HG02678 (cell line): ENCODE data around the gene LSAMP.
"Not testable (repeated sequence)": the region's sequence is repeated elsewhere in the genome, so short reads cannot be mapped to it uniquely, and the experiment has no call there.

Experiments used
- ATAC-seq: cut with Tn5 transposase; IDR thresholded peaks from one replicate; pipeline ENCODE4 v1.9.1; 2021; ENCODE audit warnings: mild to moderate bottlenecking, moderate library complexity; ENCODE audit not compliant: unreplicated experiment

LSAMP gene

DNA sequence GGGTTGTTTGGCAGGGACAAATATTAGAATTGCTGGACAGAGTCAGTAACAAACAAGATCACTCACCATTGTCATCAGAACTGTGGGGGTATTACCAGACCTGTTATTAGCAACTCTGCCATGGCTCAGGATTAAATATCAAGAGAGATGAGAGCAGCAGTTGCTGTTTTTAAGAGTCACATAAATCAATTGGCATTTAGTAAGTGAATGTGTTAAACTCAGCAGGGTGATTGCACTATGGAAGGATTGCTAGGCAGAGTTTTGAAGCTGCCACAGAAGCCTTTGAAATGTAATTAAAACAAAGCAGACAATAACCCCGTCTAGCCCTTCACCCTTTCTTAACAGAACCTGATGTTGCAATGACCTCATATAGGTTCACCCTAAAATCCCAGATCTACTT is 583.2 kb downstream of the LSAMP start:
- no peak for ATAC-seq

GRCh38 chr3:115861166-115861733 is 584.0 kb downstream of the LSAMP start:
- no peak for ATAC-seq

GRCh38 chr3:115860766-115861165 is 584.5 kb downstream of the LSAMP start:
- no peak for ATAC-seq

GRCh38 chr3:115859002-115859807 is 586.1 kb downstream of the LSAMP start:
- ATAC-seq: no peak

GRCh38 chr3:115857518-115858136 is 587.7 kb downstream of the LSAMP start:
- no peak for ATAC-seq

GRCh38 chr3:115855911-115856310 is 589.4 kb downstream of the LSAMP start:
- no peak for ATAC-seq

- ATAC-seq: no peak
These were observed 592.2 kb downstream of the LSAMP start for GRCh38 chr3:115853104-115853503.

DNA sequence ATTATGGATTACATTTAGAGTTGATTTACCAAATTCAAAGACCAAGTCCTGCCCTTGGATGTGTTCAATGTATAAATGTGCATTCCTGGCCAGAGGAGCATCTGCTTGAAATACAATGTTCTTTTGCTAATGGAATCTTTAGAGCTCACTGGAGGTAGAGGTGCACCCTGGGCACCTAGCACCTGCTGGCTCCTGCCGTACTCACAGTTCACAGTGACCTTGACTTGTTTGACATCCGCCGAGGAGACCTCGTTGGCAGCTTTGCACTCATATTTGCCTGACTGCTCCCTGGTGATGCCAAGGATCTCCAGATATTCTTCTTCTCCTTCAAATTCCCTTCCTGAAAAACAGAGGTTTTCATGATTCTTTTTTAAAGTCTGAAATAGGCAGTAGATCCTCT is 593.0 kb downstream of the LSAMP start:
- no peak for ATAC-seq

DNA sequence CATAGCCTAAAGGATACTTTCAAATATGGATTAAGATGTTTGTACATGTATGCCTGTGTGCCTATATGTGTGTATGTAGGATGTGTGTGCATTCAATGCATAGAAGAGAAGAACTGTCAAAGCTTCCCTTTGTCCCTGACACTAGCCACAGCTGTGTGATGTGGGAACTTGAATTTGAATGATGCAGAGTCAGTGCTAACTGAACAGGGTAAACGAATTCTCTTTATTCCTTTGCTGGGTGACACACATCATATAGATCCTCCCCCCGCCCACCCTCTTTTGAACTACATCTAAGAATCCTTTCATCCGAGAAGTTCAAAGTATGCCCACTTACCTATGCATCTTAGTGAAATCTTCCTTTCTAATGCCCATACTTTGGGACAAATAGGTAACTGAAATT is 593.7 kb downstream of the LSAMP start:
- no peak for ATAC-seq

DNA sequence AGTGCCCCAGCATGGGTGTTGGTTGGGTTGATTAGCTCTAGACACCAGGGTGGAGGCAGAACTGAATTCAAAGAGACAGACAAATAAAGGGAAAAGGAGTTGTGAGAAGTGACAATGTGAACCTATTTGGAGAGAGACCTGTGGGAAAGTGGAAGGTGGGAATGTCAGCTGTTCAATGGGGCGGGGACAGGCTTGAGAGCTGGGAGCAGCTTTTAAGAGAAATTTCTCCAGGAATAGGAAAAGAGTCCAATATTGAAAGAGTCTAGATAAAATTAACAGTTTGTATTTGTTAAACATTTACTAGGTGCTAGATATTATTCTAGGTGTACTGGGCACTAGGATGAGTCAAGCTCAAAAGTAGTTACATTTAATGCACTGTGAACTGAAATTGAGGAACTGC is 596.6 kb downstream of the LSAMP start:
- no peak for ATAC-seq

GRCh38 chr3:115845986-115846385 is 599.3 kb downstream of the LSAMP start:
- no peak for ATAC-seq

DNA sequence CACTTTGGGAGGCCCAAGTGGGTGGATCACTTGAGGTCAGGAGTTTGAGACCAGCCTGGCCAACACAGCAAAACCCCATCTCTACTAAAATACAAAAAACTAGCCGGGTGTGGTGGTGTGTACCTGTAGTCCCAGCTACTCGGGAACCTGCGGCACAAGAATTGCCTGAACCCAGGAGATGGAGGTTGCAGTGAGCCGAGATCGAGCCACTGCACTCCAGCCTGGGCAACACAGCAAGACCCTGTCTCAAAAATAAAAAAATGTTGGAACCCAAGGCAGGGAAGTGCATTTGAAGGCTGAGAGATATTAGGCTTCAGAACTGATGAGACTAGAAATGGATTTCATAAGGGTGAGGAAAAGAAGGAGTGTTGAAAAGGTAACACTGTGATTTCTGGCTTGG is 600.6 kb downstream of the LSAMP start:
- ATAC-seq: not testable (repeated sequence)

DNA sequence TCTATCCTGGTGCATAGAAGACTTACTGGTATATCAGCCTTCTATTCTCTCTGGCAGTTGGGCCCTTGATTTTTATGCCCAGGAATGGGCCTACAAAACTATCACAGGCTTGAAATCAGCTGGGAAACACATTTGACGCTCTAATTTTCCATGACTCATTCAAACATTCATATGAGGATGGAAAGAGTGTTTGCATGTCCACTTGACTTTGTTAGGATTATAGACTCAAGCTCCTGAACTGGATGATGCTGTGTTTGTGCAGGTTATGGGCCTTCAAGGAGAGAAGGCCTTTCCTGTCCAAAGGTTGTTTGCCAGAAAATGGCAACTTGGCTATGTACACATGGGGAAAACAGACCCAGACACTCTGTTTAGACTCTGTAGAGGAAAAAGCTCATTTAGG is 602.1 kb downstream of the LSAMP start:
- ATAC-seq: no peak

DNA sequence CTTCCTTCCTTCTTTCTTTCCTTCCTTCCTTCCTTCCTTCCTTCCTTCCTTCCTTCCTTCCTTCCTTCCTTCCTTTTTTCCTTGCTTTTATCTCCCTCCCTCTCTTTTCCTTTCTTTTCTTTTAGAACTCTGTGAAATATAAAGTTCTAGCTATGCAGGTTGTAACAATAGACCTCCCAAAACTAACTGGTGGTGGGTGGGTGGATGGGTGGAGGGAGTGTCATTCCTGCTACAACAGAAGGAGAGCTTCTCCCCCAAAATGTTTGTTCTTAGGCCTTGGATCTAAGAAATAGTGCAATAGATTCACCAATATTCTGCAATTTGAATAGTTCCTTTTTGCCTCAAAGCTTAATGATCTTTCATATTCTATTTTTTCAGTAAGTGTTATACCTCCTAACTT is 606.0 kb downstream of the LSAMP start:
- ATAC-seq: no peak

GRCh38 chr3:115838786-115839185 is 606.5 kb downstream of the LSAMP start:
- no peak for ATAC-seq

DNA sequence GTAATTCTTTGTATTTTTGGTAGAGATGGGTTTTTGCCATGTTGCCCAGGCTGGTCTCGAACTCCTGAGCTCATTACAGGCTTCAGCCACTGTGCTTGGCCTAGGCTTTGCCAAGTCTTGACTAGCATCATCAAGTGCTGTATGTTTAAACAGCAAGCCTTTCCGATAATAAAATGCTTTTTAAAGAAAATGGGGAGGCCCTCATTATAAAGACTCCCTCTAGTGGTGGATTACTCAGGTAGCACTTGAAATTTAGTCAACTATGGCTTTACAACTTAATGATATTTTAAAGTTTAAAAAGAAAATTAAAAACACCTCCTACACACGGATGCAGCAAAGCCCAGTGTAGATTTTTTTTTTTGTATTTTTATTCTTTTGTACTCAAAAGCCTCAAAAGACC is 608.3 kb downstream of the LSAMP start:
- ATAC-seq: no peak

DNA sequence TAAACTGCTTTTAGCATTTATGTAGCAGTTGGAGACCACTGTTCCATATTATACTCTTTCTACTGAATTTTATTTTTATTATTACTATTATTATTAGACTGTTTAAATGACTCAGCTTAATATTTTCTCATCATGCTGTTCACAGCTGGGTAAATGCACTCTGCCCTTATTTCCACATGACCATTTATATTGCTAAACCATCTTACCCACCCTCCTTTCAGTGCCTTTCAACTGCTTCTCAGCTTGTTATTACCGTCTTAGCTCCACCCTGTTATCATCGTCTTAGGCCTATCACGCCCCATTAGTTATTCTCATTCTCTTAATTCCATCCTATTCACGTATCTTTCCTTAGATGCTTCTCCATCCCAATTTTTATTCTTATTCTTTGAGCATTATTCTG is 609.3 kb downstream of the LSAMP start:
- ATAC-seq: no peak

DNA sequence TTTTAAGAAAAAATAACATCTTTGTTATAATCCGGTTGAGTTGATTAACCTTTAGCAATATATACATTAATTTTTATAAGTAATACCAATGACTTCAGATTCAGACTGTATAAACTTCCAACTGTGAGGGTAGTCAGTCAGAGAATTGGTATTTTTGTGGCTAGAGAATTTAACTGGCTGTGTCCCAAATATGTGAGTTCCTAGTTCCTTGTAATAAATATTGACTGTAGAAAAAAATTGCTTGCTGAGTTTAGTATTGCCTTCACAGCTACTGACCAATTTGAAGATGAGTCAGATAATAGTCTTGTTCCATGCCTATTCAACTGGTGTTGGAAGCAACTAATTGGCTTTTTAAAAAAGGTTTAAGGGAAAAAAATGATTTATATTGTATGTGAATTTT is 611.2 kb downstream of the LSAMP start:
- ATAC-seq: no peak

DNA sequence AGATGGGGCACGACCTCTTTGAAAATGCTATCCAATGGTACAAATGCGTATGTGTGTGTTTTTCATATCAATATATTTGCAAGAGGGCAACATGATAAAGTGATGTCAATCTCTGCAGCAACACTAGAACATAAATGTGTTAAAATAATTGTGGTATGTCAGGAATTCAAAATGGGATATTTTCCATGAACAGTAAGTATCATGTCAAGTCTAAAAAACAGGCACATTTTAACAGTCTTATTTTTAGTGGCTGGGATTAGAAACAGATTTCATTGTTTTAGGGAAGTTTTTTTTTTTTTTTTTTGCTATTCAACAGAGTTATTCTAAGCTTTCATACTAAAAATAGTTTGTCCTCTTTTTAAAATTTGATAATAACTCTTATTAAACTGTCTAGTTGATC is 612.2 kb downstream of the LSAMP start:
- ATAC-seq: no peak

DNA sequence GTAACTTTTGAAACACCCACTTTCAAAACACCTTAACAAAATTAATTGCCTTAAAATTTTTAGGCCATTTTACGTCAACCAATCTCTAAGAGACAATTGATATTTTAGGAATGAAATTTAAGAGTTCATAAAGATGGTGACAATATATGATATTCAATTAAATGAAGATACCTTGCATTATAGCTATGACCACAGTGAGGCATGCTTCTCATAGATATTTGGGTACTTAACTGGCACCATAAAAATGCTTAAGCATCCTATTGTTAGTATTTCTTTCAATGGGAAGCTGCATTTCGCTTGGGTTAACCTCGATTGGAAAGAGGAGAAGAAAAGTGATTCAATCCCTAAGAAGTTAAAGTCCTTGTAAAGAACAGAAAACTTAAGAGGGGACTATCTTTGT is 613.0 kb downstream of the LSAMP start:
- no peak for ATAC-seq

GRCh38 chr3:115831864-115832263 is 613.4 kb downstream of the LSAMP start:
- ATAC-seq: no peak

DNA sequence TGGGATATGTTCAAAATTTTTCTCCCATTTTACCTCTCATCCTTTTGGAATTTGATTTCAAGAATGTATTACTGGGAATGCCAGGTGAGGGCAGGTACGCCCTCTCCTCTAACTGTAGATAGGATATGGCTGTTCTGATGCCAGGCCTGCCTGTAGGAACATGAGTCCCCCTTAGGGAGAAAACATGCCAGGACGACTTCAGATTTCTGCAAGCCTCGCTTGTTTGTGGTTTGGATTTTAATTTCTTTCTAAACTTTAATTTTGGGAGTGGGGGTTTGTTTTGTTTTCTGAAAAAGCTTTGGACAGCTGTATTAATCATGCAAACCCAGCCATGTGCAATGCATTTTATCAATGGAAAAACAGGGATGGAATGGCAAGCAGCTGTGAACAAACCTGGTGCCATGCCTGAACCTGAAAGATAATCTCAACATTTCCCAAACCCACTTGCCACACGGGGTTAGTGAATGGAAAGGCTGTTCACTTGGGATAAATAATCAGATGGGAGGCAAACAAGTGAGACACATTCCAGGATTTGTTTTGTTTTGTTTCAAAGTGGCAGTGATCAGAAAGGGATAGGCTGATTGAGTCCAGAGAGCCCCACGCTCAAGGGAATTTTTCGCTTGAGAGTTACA is 614.4 kb downstream of the LSAMP start:
- no peak for ATAC-seq
